ENCODE measurements around the gene SNX2. TPM values are rescaled to one million over a fixed set of nuclear protein-coding genes. Genes with fewer than 3 reads are reported as not detected.
A peak's percentile ranks its signal among the peaks of the same experiment; 100 is the strongest.

SNX2 gene
- total RNA-seq, 1 donor from 2014 or later: 145 TPM

- intact Hi-C loops (cut with micrococcal nuclease): no loop called here
- no peak overlapping the region for H3K27ac Mint-ChIP-seq
- no peaks in the 10 kb centered on the region for H3K36me3 Mint-ChIP-seq (ENCODE audit: low read depth)
- peaks cover 33% of the 10 kb centered on the region for H3K4me1 Mint-ChIP-seq
- H3K4me3 Mint-ChIP-seq: no peak overlapping the region
- ChIA-PET POLR2A (no interaction called here), CTCF (no interaction called here)
- no peak for ATAC-seq (ENCODE audit: low read depth)
- H3K9me3 Mint-ChIP-seq: no peaks in the 10 kb centered on the region
- no peaks in the 10 kb centered on the region for H3K27me3 Mint-ChIP-seq
- TF ChIP-seq CTCF (IDR thresholded peaks at IDR 0.05): no peak
- no peak for DNase-seq
Measured at GRCh38 chr5:122842016-122842580, 67.2 kb downstream of the SNX2 start.

GRCh38 chr5:122844136-122844909, 69.4 kb downstream of the SNX2 start:
- H3K27me3 Mint-ChIP-seq: no peaks in the 10 kb centered on the region
- POLR2A ChIA-PET: interaction anchor here (0.9 to 2.3 kb wide), 6 partner anchors 12 to 578 kb away, joined by 3 to 11 read pairs (median 4); no protein-coding TSS in a partner anchor
- CTCF ChIA-PET: interaction anchor here (1.0 to 2.4 kb wide), 3 partner anchors 15 to 140 kb away, joined by 3 to 9 read pairs (median 3); no protein-coding TSS in a partner anchor
- intact Hi-C loops (cut with micrococcal nuclease): no loop called here
- H3K4me1 Mint-ChIP-seq: peaks cover 33% of the 10 kb centered on the region
- ATAC-seq (ENCODE audit: low read depth) (no peak), DNase-seq (no peak)
- TF ChIP-seq CTCF (IDR thresholded peaks at IDR 0.05): no peak
- H3K27ac Mint-ChIP-seq: peak overlapping the region; percentile 82
- peak overlapping the region; percentile 90 for H3K4me3 Mint-ChIP-seq
- no peaks in the 10 kb centered on the region for H3K36me3 Mint-ChIP-seq (ENCODE audit: low read depth)
- no peaks in the 10 kb centered on the region for H3K9me3 Mint-ChIP-seq

- Mint-ChIP-seq H3K4me1 (peaks cover 36% of the 10 kb centered on the region), H3K36me3 (ENCODE audit: low read depth) (no peaks in the 10 kb centered on the region), H3K9me3 (no peaks in the 10 kb centered on the region), H3K27ac (peak overlapping the region; percentile 82), H3K27me3 (no peaks in the 10 kb centered on the region), H3K4me3 (peak overlapping the region; percentile 90)
- intact Hi-C loops (cut with micrococcal nuclease): loop anchor here (1.0 to 5.0 kb wide), 3 partner anchors 70 to 577 kb away; partner anchors contain the start of genes CEP120 and SNX2
- POLR2A ChIA-PET: interaction anchor here (0.9 to 2.3 kb wide), 7 partner anchors 12 to 578 kb away, joined by 3 to 11 read pairs (median 4); no protein-coding TSS in a partner anchor
- TF ChIP-seq CTCF (IDR thresholded peaks at IDR 0.05): no peak
- CTCF ChIA-PET: interaction anchor here (1.0 to 2.4 kb wide), 3 partner anchors 16 to 141 kb away, joined by 3 to 9 read pairs (median 3); no protein-coding TSS in a partner anchor
- peak; percentile 16 for DNase-seq
- peak; percentile 9 for ATAC-seq (ENCODE audit: low read depth)
Measured at GRCh38 chr5:122844910-122845228, 70.0 kb downstream of the SNX2 start.

GRCh38 chr5:122845229-122846050, 70.6 kb downstream of the SNX2 start, which contains the start of gene SNX24:
SNX24 (plus strand) TSS chr5:122845613; CDS start chr5:122845634, 21 bp downstream.
- POLR2A ChIA-PET: interaction anchor here (0.7 to 2.6 kb wide), 9 partner anchors 13 to 329 kb away, joined by 3 to 12 read pairs (median 4); partner anchors contain the start of gene SNX2
- peaks cover 36% of the 10 kb centered on the region for H3K4me1 Mint-ChIP-seq

More at GRCh38 chr5:122845229-122846050, 70.6 kb downstream of the SNX2 start, which contains the start of gene SNX24:
- Mint-ChIP-seq H3K4me3 (peak within 1 kb of the TSS; percentile 90), H3K27ac (peak within 1 kb of the TSS; percentile 82), H3K27me3 (no peaks in the 10 kb centered on the region), H3K36me3 (ENCODE audit: low read depth) (no peaks in the 10 kb centered on the region), H3K9me3 (no peaks in the 10 kb centered on the region)
- CTCF ChIA-PET: interaction anchor here (0.6 to 2.4 kb wide), 5 partner anchors 16 to 260 kb away, joined by 3 to 9 read pairs (median 3); no protein-coding TSS in a partner anchor
- intact Hi-C loops (cut with micrococcal nuclease): loop anchor here (1.0 to 5.0 kb wide), 3 partner anchors 70 to 577 kb away; partner anchors contain the start of genes CEP120 and SNX2
- DNase-seq: peak; percentile 72
- TF ChIP-seq CTCF (IDR thresholded peaks at IDR 0.05): no peak
- ATAC-seq (ENCODE audit: low read depth): peak; percentile 82
